OCI-LY7 (cell line): ENCODE measurements around the gene GRK4. TPM values are rescaled to one million over a fixed set of nuclear protein-coding genes. Genes with fewer than 3 reads are reported as not detected.

Source experiments
- BruUV-seq: library from RNA; stranded (reverse); fragments of 400-500 nt; replicated peaks from 2 replicates; lab custom pipeline; 2021; lab: Mats Ljungman, UMichigan
- CTCF ChIA-PET: fragments of 300-600 bp; sonication (Branson Sonifier 250); formaldehyde crosslinking; loops from one replicate; lab custom pipeline; 2022; ENCODE audit warnings: antibody characterized with exemption; ENCODE audit not compliant: unreplicated experiment; lab: Charles Lee
- POLR2A ChIA-PET: fragments of 300-600 bp; sonication (Branson Sonifier 250); formaldehyde crosslinking; loops from one replicate; lab custom pipeline; 2022; ENCODE audit warnings: antibody characterized with exemption; lab: Charles Lee
- DNase-seq: peaks from one replicate; pipeline ENCODE4 v3.0.0-alpha.2; 2015; ENCODE audit warnings: low spot score
- H2AFZ ChIP-seq: fragments of 200-600 bp; sonication (generic), shearing (Covaris generic); 2 replicates; pipeline ENCODE4 v1.6.1; 2014; ENCODE audit warnings: mild to moderate bottlenecking, antibody characterized with exemption, low read length, moderate library complexity
- H3K27ac ChIP-seq: fragments of 200-600 bp; sonication (generic); 2 replicates; pipeline ENCODE4 v1.5.1; 2014; ENCODE audit warnings: mixed run types, low read depth, mild to moderate bottlenecking, moderate library complexity, low read length, inconsistent platforms; ENCODE audit not compliant: poor library complexity, severe bottlenecking
- H3K36me3 ChIP-seq: fragments of 200-600 bp; sonication (generic); 2 replicates; pipeline ENCODE4 v1.6.1; 2014; ENCODE audit warnings: mild to moderate bottlenecking, antibody characterized with exemption, low read length, moderate library complexity, mixed read lengths; ENCODE audit not compliant: insufficient read depth
- H3K4me1 ChIP-seq: fragments of 200-600 bp; sonication (generic); 2 replicates; pipeline ENCODE4 v1.5.1; 2014; ENCODE audit warnings: mild to moderate bottlenecking, low read length; ENCODE audit not compliant: insufficient read depth, poor library complexity, severe bottlenecking
- H3K4me2 ChIP-seq: fragments of 200-600 bp; sonication (generic); 2 replicates; pipeline ENCODE4 v1.6.1; 2014; ENCODE audit warnings: mild to moderate bottlenecking, low read length
- H3K4me3 ChIP-seq: fragments of 200-600 bp; sonication (generic); 2 replicates; pipeline ENCODE4 v1.5.1; 2014; ENCODE audit warnings: mild to moderate bottlenecking, low read depth, low read length; ENCODE audit not compliant: poor library complexity, severe bottlenecking
- H3K79me2 ChIP-seq: fragments of 200-600 bp; sonication (generic); 2 replicates; pipeline ENCODE4 v1.6.1; 2016; ENCODE audit warnings: low read depth, mild to moderate bottlenecking, low read length, moderate library complexity, mixed read lengths; ENCODE audit not compliant: insufficient read depth
- H3K9me2 ChIP-seq: fragments of 200-600 bp; sonication (generic); 2 replicates; pipeline ENCODE4 v1.6.1; 2016; ENCODE audit warnings: mild to moderate bottlenecking, low read length, mixed read lengths; ENCODE audit not compliant: insufficient read depth
- H3K9me3 ChIP-seq: fragments of 200-600 bp; sonication (generic); 2 replicates; pipeline ENCODE4 v1.6.1; 2014; ENCODE audit warnings: mild to moderate bottlenecking, mixed run types, low read length, mixed read lengths
- H4K20me1 ChIP-seq: fragments of 200-600 bp; sonication (generic); 2 replicates; pipeline ENCODE4 v1.6.1; 2014; ENCODE audit warnings: mild to moderate bottlenecking, antibody characterized with exemption, low read length, moderate library complexity, mixed read lengths; ENCODE audit not compliant: insufficient read depth
- EZH2phosphoT487 ChIP-seq: fragments of 200-600 bp; sonication (generic); IDR thresholded peaks from 2 replicates; pipeline ENCODE4 v1.6.1; 2018; ENCODE audit warnings: low read depth, borderline replicate concordance, mild to moderate bottlenecking, mixed run types, antibody characterized with exemption, low read length, moderate library complexity, mixed read lengths
- intact Hi-C: fragments of 100-400 bp; cut with micrococcal nuclease; formaldehyde crosslinking; loops from one replicate; pipeline ENCODE4 v1.10.0; 2022; ENCODE audit not compliant: unreplicated experiment
- total RNA-seq, 2 experiments: library from RNA; depleted of rRNA in 1 of 2; stranded (reverse); fragments of >200 nt in 1 of 2; shearing (Covaris generic) in 1 of 2; gene quantifications; 2 replicates each; pipeline ENCODE4 v1.2.3, GENCODE V29; 2014 to 2022
- TF ChIP-seq, protein P1 (sequence below): fragments of 200-600 bp; sonication (generic); conservative IDR thresholded peaks from 2 replicates; pipeline ENCODE4 v1.5.1; 2014; ENCODE audit warnings: mild to moderate bottlenecking, antibody characterized with exemption, low read length, moderate library complexity, mixed read lengths

GRK4 gene
- total RNA-seq, 2 experiments from 2014 or later, result 6.5 to 9.1 TPM

DNA sequence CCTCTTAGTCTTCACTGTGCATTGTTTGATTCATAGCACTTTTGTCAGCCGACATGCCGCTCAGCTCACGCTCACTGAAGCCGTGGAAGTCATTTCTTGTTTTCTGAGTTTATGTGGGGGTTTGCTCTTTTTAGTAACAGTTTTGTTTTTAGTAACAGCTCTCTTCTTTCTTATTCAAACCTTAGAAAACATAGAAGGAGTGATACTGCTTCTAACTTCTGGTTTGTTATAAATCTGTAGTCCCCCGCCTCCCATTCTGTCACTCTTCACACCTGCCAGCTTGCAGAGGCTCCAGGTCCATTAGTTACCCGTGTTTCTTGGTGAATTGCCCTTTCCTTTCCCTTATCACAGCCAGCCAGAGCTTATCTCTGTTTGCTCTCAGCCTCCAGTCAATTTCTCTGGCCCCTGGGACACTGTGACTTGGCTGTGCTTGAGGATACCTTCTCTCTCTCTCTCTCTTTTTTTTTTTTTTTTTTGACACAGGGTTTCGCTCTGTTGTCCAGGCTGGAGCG lies 50.5 kb downstream of the GRK4 start:
- no peaks in the 10 kb centered on the region for H3K79me2 ChIP-seq
- H3K4me2 ChIP-seq, result no peak overlapping the region
- H3K9me3 ChIP-seq, result no peaks in the 10 kb centered on the region
- DNase-seq, result no peak
- no peaks in the 10 kb centered on the region for H3K9me2 ChIP-seq
- H4K20me1 ChIP-seq, result no peaks in the 10 kb centered on the region
- intact Hi-C loops, result no loop called here
- TF ChIP-seq, protein P1, sequence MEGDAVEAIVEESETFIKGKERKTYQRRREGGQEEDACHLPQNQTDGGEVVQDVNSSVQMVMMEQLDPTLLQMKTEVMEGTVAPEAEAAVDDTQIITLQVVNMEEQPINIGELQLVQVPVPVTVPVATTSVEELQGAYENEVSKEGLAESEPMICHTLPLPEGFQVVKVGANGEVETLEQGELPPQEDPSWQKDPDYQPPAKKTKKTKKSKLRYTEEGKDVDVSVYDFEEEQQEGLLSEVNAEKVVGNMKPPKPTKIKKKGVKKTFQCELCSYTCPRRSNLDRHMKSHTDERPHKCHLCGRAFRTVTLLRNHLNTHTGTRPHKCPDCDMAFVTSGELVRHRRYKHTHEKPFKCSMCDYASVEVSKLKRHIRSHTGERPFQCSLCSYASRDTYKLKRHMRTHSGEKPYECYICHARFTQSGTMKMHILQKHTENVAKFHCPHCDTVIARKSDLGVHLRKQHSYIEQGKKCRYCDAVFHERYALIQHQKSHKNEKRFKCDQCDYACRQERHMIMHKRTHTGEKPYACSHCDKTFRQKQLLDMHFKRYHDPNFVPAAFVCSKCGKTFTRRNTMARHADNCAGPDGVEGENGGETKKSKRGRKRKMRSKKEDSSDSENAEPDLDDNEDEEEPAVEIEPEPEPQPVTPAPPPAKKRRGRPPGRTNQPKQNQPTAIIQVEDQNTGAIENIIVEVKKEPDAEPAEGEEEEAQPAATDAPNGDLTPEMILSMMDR, result no peak
- TF ChIP-seq EZH2phosphoT487, result no peak
- ChIA-PET CTCF (no interaction called here), POLR2A (interaction anchor here (0.6 to 1.2 kb wide), 4 partner anchors 62 to 557 kb away, joined by 3 to 4 read pairs (median 4); no protein-coding TSS in a partner anchor)
- BruUV-seq, result no TSS peak
- H2AFZ ChIP-seq, result no peak overlapping the region
- H3K27ac ChIP-seq, result no peak overlapping the region
- peaks cover 4% of the 10 kb centered on the region for H3K4me1 ChIP-seq
- no peaks in the 10 kb centered on the region for H3K36me3 ChIP-seq
- H3K4me3 ChIP-seq, result no peak overlapping the region

DNA sequence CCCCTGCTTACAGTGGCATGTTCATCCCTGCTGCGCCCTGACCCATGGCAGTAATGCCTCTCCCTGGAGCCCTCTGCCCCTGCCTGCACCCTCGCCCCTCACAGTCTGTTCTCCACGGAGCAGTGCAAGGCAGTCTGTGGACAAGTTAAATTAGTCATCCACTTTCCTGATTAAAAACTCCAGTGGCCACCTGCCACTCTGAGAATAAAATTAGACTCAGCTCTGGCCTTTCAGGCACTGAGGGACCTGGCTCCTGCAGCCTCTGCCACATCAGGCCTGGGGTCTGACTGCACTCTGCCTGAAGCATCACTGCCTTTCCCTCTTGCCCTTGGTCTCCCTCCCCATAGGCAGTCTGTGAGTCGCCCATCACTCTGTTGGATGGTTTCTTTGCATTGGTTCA lies 53.6 kb downstream of the GRK4 start:
- BruUV-seq, result no TSS peak
- Histone ChIP-seq H3K36me3 (no peaks in the 10 kb centered on the region), H3K79me2 (no peaks in the 10 kb centered on the region), H3K4me1 (peaks cover 10% of the 10 kb centered on the region), H3K9me3 (no peaks in the 10 kb centered on the region), H2AFZ (no peak overlapping the region), H3K9me2 (no peaks in the 10 kb centered on the region), H4K20me1 (no peaks in the 10 kb centered on the region), H3K27ac (no peak overlapping the region), H3K4me3 (no peak overlapping the region), H3K4me2 (no peak overlapping the region)
- TF ChIP-seq, protein P1, result no peak
- no peak for TF ChIP-seq EZH2phosphoT487
- POLR2A ChIA-PET, result no interaction called here
- DNase-seq, result no peak
- intact Hi-C loops, result no loop called here
- CTCF ChIA-PET, result no interaction called here

DNA sequence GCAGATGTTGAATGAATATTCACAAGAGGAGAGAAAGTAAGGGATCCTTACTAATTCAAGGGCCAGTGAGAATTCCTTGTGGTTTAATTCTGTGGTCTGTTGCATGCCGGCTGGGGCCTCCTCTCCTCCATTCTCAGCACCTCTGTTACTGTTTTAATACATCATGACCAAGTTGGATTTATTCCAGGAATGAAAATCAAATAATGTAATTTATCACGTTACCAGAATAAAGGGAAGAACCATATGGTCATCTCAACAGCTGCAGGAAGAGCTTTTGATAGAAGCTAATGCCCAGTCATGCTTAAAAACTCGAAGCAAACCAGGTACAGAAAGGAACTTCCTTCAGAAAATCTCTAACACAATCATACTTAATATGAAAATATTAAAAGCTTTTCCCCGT lies 54.1 kb downstream of the GRK4 start:
- ChIA-PET CTCF (no interaction called here), POLR2A (no interaction called here)
- no peaks in the 10 kb centered on the region for H3K36me3 ChIP-seq
- H3K4me1 ChIP-seq, result peaks cover 10% of the 10 kb centered on the region
- no peak overlapping the region for H2AFZ ChIP-seq
- TF ChIP-seq, protein P1, result no peak
- TF ChIP-seq EZH2phosphoT487, result no peak
- no peaks in the 10 kb centered on the region for H3K9me2 ChIP-seq
- no peaks in the 10 kb centered on the region for H4K20me1 ChIP-seq
- no TSS peak for BruUV-seq
- intact Hi-C loops, result no loop called here
- no peaks in the 10 kb centered on the region for H3K9me3 ChIP-seq
- H3K79me2 ChIP-seq, result no peaks in the 10 kb centered on the region
- no peak overlapping the region for H3K4me2 ChIP-seq
- no peak overlapping the region for H3K27ac ChIP-seq
- no peak for DNase-seq
- no peak overlapping the region for H3K4me3 ChIP-seq
